ENCODE measurements around the gene MED17. TPM values are rescaled to one million over a fixed set of nuclear protein-coding genes. Genes with fewer than 3 reads are reported as not detected.

MED17 gene
- total RNA-seq, 1 experiment from 2014 or later, result 41.1 TPM

- no peak for TF ChIP-seq ELF1 (IDR thresholded peaks at IDR 0.05; ENCODE audit: borderline replicate concordance, low read depth)
- no peak for TF ChIP-seq MAX (IDR thresholded peaks at IDR 0.05)
- TF ChIP-seq JUND (IDR thresholded peaks at IDR 0.05), result no peak
- TF ChIP-seq FOSL1 (IDR thresholded peaks at IDR 0.05; ENCODE audit: low read depth), result no peak
- TF ChIP-seq SIN3A (IDR thresholded peaks at IDR 0.05; ENCODE audit: low read depth), result no peak
- TF ChIP-seq ATF3 (IDR thresholded peaks at IDR 0.05), result no peak
Measured at GRCh38 chr11:93813974-93814373, 29.9 kb downstream of the MED17 start (continued).

- Histone ChIP-seq H3K36me3 (ENCODE audit: control insufficient read depth in 1 of 2, insufficient read depth in 2 of 2, low read length in 2 of 2) (peaks cover 18 to 38% of the 10 kb centered on the region in 2 experiments; a peak in 3 of 4 replicates), H2AFZ (ENCODE audit: low read depth, low read length, poor library complexity, severe bottlenecking) (no peak overlapping the region), H3K4me1 (ENCODE audit: control insufficient read depth in 1 of 2, insufficient read depth in 2 of 2, low read length in 2 of 2) (no peaks in the 10 kb centered on the region), H3K9me2 (ENCODE audit: insufficient read depth) (no peaks in the 10 kb centered on the region), H3K4me2 (ENCODE audit: low read length) (no peak overlapping the region), H4K20me1 (ENCODE audit: insufficient read depth) (no peaks in the 10 kb centered on the region), H3K27me3 (ENCODE audit: insufficient read depth, low read length) (no peaks in the 10 kb centered on the region), H3K4me3 (replicated peaks in 1 of 2; ENCODE audit: low read depth in 1 of 2, low read length in 2 of 2) (no peak overlapping the region), H3K9me3 (ENCODE audit: control insufficient read depth in 1 of 2, insufficient read depth in 1 of 2, low read depth in 1 of 2, low read length in 2 of 2) (no peaks in the 10 kb centered on the region), H3K9ac (ENCODE audit: low read length) (no peak overlapping the region), H3K27ac (ENCODE audit: low read depth, low read length) (no peak overlapping the region), H3K79me2 (ENCODE audit: insufficient read depth, low read length) (no peaks in the 10 kb centered on the region)
- ChIA-PET POLR2A (interaction anchor here (0.9 kb wide), 1 partner anchor 73 kb away, joined by 3 read pairs; the partner anchor contains the start of gene C11orf54), CTCF (no interaction called here), RAD21 (ENCODE audit: low non-redundant PET in 1 of 2, low total read pairs in 2 of 2, uncharacterized antibody in 2 of 2, unreplicated experiment in 2 of 2) (no interaction called here)
- DNase-seq (ENCODE audit: low read depth, low spot score), result no peak
- TSS peak; percentile 3 for BruUV-seq (replicated peaks)
- intact Hi-C loops (cut with micrococcal nuclease), result no loop called here
- ATAC-seq, result no peak
- TF ChIP-seq POLR2AphosphoS5 (IDR thresholded peaks at IDR 0.05; ENCODE audit: low read depth, low read length), result no peak
- TF ChIP-seq SP1 (IDR thresholded peaks at IDR 0.05; ENCODE audit: low read depth), result no peak
- TF ChIP-seq RAD21 (IDR thresholded peaks at IDR 0.05; ENCODE audit: low read depth), result no peak
- no peak for TF ChIP-seq ZNF274 (IDR thresholded peaks at IDR 0.05; ENCODE audit: low read depth, low read length)
- TF ChIP-seq ZFX (IDR thresholded peaks at IDR 0.05), result no peak
- TF ChIP-seq TCF7L2 (IDR thresholded peaks at IDR 0.05; ENCODE audit: borderline replicate concordance, extremely low read depth, insufficient read depth, insufficient read length), result no peak
- no peak for TF ChIP-seq REST (IDR thresholded peaks at IDR 0.05; ENCODE audit: low read depth)
- TF ChIP-seq EZH2phosphoT487 (IDR thresholded peaks at IDR 0.05; ENCODE audit: borderline replicate concordance), result no peak
- TF ChIP-seq CEBPB (IDR thresholded peaks at IDR 0.05; ENCODE audit: low read depth), result no peak
- TF ChIP-seq POLR2A (IDR thresholded peaks at IDR 0.05; ENCODE audit: borderline replicate concordance, extremely low read depth, insufficient read depth, insufficient read length), result no peak
- no peak for TF ChIP-seq JUND (IDR thresholded peaks at IDR 0.05)
- no peak for TF ChIP-seq ATF3 (IDR thresholded peaks at IDR 0.05)
- TF ChIP-seq ZBTB33 (IDR thresholded peaks at IDR 0.05; ENCODE audit: extremely low read depth, insufficient replicate concordance, low read length), result no peak
Measured at GRCh38 chr11:93814966-93815633, 31.0 kb downstream of the MED17 start.
